Breast epithelium (tissue), 3 donors: ENCODE data around the gene CD300LF.

Experiments
- CTCF ChIP-seq, 3 donors: fragments of 450-650 bp; IDR thresholded peaks; one replicate each; pipeline ENCODE4 v1.5.1; 2016 to 2017; ENCODE audit warnings: antibody characterized with exemption in 3 of 3, mild to moderate bottlenecking in 3 of 3, moderate library complexity in 3 of 3
- POLR2A ChIP-seq: fragments of 450-650 bp; IDR thresholded peaks from one replicate; pipeline ENCODE4 v1.6.1; 2016; ENCODE audit warnings: antibody characterized with exemption, mild to moderate bottlenecking, moderate library complexity
- POLR2AphosphoS5 ChIP-seq, 3 donors: sonication (generic); formaldehyde crosslinking; IDR thresholded peaks; one replicate each; pipeline ENCODE4 v1.6.1; 2017; ENCODE audit warnings: antibody characterized with exemption in 3 of 3

- no peak for TF ChIP-seq POLR2A
- no peak for TF ChIP-seq CTCF (IDR thresholded peaks at IDR 0.05)
- TF ChIP-seq POLR2AphosphoS5 (IDR thresholded peaks at IDR 0.05) = no peak
Observed at GRCh38 chr17:74742153-74742515, 29.4 kb upstream of the CD300LF start.
